Endometrium (tissue), 2 donors: Measurements from ENCODE around the gene CYP4F12.

ENCODE experiments used
- FAIRE-seq: peaks from 2 replicates; lab custom pipeline; 2012; peaks lifted over from hg19 to GRCh38; lab: Jason Lieb, UNC
- donor health status: control.
- donor health status: control.

Gene CYP4F12

DNA sequence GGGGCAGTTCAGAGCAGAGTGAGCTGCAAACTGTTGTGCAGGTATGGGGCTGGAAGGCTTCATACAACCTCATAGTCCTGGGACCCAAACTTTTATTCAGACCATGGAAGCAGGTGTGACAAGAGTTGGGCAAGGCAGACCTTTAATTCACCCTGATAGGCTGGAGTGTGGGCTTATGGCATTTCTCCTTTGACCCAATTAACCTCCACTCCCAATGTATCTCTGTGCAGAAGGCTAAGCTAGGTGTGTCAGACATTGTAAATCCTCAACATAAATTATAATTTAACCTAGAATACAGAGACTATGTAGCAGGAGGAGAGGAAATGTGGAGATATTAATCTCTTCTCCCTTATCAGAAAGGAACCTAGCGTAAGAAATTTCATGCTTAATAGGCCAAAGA is 42.8 kb downstream of the CYP4F12 start:
- no peak for FAIRE-seq

GRCh38 chr19:15717809-15718208 is 44.9 kb downstream of the CYP4F12 start:
- no peak for FAIRE-seq

DNA sequence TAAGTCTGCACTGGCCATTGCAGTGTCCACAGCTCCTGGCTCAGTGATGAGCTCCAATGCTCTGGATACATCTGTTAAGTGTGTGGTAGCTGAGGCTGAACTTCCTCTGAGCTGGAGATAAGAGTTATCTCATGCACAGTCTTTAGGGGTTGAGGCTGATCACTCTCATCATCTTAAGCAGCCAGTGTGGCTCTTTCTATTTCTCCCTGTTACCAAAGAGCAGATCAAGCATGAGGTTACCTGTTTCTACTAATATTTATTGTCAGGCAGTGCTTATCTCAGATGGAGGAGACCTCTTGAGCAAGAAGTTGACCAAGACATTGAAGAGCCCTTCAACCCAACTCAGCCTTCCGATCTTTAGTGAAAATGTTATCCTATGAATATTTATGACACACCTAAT is 48.4 kb downstream of the CYP4F12 start:
- no peak for FAIRE-seq

GRCh38 chr19:15722956-15723355 is 50.1 kb downstream of the CYP4F12 start:
- no peak for FAIRE-seq

GRCh38 chr19:15727724-15728123 is 54.8 kb downstream of the CYP4F12 start, which contains the start of gene OR10H2:
OR10H2 (plus strand) TSS chr19:15728024; CDS start chr19:15728044, 20 bp downstream.
- no peak for FAIRE-seq

GRCh38 chr19:15730538-15730937 is 57.7 kb downstream of the CYP4F12 start:
- no peak for FAIRE-seq

GRCh38 chr19:15732388-15732787 is 59.5 kb downstream of the CYP4F12 start:
- no peak for FAIRE-seq

DNA sequence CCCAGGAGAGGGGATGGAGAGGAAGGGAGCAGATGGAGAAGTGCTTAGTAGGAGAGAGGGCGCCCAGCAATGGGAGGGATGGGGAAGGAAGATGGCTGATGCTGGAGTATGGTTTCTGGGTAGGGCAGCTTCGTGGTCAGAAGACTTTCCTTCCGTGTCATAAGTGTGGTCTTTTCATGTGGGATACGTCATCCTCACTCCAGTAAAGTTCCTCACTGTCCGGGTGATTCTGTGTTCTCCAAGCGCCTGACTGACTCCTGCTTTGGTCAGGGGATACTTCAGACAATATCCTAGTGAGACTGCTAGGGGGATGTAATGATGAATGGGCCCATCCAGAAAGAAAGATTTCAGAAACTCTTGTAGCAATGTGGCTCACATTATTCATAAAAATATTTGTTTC is 61.0 kb downstream of the CYP4F12 start:
- FAIRE-seq: no peak

GRCh38 chr19:15737722-15738121 is 64.8 kb downstream of the CYP4F12 start, which contains the start of gene OR10H3:
OR10H3 (plus strand) TSS chr19:15737985; CDS start chr19:15741393, 3,408 bp downstream.
- FAIRE-seq: no peak

- FAIRE-seq: no peak
Observed at GRCh38 chr19:15740785-15741184, 67.9 kb downstream of the CYP4F12 start.
